Endothelial cell of umbilical vein (primary cell): ENCODE results near the gene HNRNPH1. TPM values are rescaled to one million over a fixed set of nuclear protein-coding genes. Genes with fewer than 3 reads are reported as not detected.

ENCODE experiments used
- BruUV-seq: library from RNA; stranded (reverse); fragments of 400-500 nt; replicated peaks from 2 replicates; lab custom pipeline; 2021; lab: Mats Ljungman, UMichigan
- CTCF ChIA-PET: fragments of 300-600, 350-600 bp; sonication (Branson Sonifier 250); formaldehyde crosslinking; loops from one replicate; lab custom pipeline; 2021; ENCODE audit warnings: antibody characterized with exemption, inconsistent platforms; lab: Charles Lee
- POLR2A ChIA-PET: fragments of 300-600, 350-600 bp; sonication (Branson Sonifier 250); formaldehyde crosslinking; loops from one replicate; lab custom pipeline; 2021; ENCODE audit warnings: antibody characterized with exemption, inconsistent platforms; lab: Charles Lee
- DNase-seq: peaks from one replicate; pipeline ENCODE4 v3.0.0-alpha.2; 2011; ENCODE audit warnings: low read depth, low spot score
- FAIRE-seq: peaks from 2 replicates; lab custom pipeline; 2011; peaks lifted over from hg19 to GRCh38; lab: Jason Lieb, UNC
- H2AFZ ChIP-seq: 2 replicates; pipeline ENCODE4 v1.6.0; 2012; ENCODE audit warnings: low read depth, low read length, control low read depth, inconsistent platforms
- H3K27ac ChIP-seq: 2 replicates; pipeline ENCODE4 v1.5.1; 2011; ENCODE audit warnings: low read depth, mild to moderate bottlenecking, control low read depth, low read length, moderate library complexity; ENCODE audit not compliant: insufficient read depth
- H3K27me3 ChIP-seq, 2 experiments: 2 replicates each; pipeline versions ENCODE4 v1.6.0 to v1.6.1; 2011; ENCODE audit warnings: low read length in 2 of 2, mixed read lengths in 1 of 2; ENCODE audit not compliant: control insufficient read depth in 2 of 2, insufficient read depth in 2 of 2
- H3K36me3 ChIP-seq, 2 experiments: 2 replicates in 1 of 2; 3 replicates in 1 of 2; pipeline ENCODE4 v1.5.1; 2011; ENCODE audit warnings: low read length in 2 of 2, mild to moderate bottlenecking in 1 of 2, moderate library complexity in 1 of 2; ENCODE audit not compliant: control insufficient read depth in 2 of 2, insufficient read depth in 2 of 2; ENCODE audit errors: extremely low read depth in 1 of 2
- H3K4me1 ChIP-seq: 3 replicates; pipeline ENCODE4 v1.5.1; 2011; ENCODE audit warnings: mild to moderate bottlenecking, low read length; ENCODE audit not compliant: control insufficient read depth, insufficient read depth; ENCODE audit errors: extremely low read depth
- H3K4me2 ChIP-seq: 2 replicates; pipeline ENCODE4 v1.6.1; 2011; ENCODE audit warnings: low read length, control low read depth, mixed read lengths; ENCODE audit not compliant: insufficient read depth
- H3K4me3 ChIP-seq, 3 experiments: fragments of 200-600 bp in 1 of 3; sonication (generic), shearing (Covaris generic) in 1 of 3; replicated peaks in 1 of 3; 2 replicates each; pipeline ENCODE4 v1.5.1; 2011 to 2016; ENCODE audit warnings: control low read depth in 3 of 3, low read length in 3 of 3, mild to moderate bottlenecking in 2 of 3, inconsistent platforms in 1 of 3, low read depth in 1 of 3, moderate library complexity in 1 of 3; ENCODE audit not compliant: insufficient read depth in 1 of 3
- H3K79me2 ChIP-seq: 2 replicates; pipeline ENCODE4 v1.6.0; 2012; ENCODE audit warnings: low read length, inconsistent platforms; ENCODE audit not compliant: control insufficient read depth, insufficient read depth
- H3K9ac ChIP-seq: replicated peaks from 2 replicates; pipeline ENCODE3; 2011; ENCODE audit warnings: low read length, control low read depth; ENCODE audit not compliant: insufficient read depth; ENCODE audit errors: extremely low read depth
- H3K9me1 ChIP-seq: replicated peaks from 3 replicates; pipeline ENCODE4 v1.6.0; 2011; ENCODE audit warnings: mild to moderate bottlenecking, low read length; ENCODE audit not compliant: control insufficient read depth, insufficient read depth; ENCODE audit errors: extremely low read depth
- H3K9me3 ChIP-seq: replicated peaks from 2 replicates; pipeline ENCODE4 v1.5.1; 2012; ENCODE audit warnings: low read length, inconsistent platforms; ENCODE audit not compliant: control insufficient read depth, insufficient read depth
- H4K20me1 ChIP-seq: replicated peaks from 2 replicates; pipeline ENCODE3; 2011; ENCODE audit warnings: mild to moderate bottlenecking, low read length; ENCODE audit not compliant: control insufficient read depth, insufficient read depth; ENCODE audit errors: extremely low read depth
- CTCF ChIP-seq, 2 donors: IDR thresholded peaks; 1 replicate in 1 of 2; 2 replicates in 1 of 2; pipeline ENCODE4 v1.5.1; 2011; ENCODE audit warnings: low read length in 2 of 2, mild to moderate bottlenecking in 2 of 2, moderate library complexity in 2 of 2, control low read depth in 1 of 2, inconsistent platforms in 1 of 2, low read depth in 1 of 2; ENCODE audit not compliant: insufficient read depth in 1 of 2; ENCODE audit errors: extremely low read depth in 1 of 2
- EZH2 ChIP-seq: IDR thresholded peaks from 2 replicates; pipeline ENCODE4 v1.6.1; 2012; ENCODE audit warnings: borderline replicate concordance, low read depth, mild to moderate bottlenecking, moderate library complexity, low read length, inconsistent platforms; ENCODE audit not compliant: severe bottlenecking
- FOS ChIP-seq: IDR thresholded peaks from 2 replicates; pipeline ENCODE4 v1.6.1; 2011; ENCODE audit warnings: mild to moderate bottlenecking, low read length, moderate library complexity, borderline replicate concordance; ENCODE audit not compliant: insufficient read depth
- GATA2 ChIP-seq: IDR thresholded peaks from 2 replicates; pipeline ENCODE4 v1.7.0; 2011; ENCODE audit warnings: low read depth, mild to moderate bottlenecking, moderate library complexity, mixed read lengths, low read length; ENCODE audit not compliant: insufficient read length, insufficient read depth
- JUN ChIP-seq: IDR thresholded peaks from 2 replicates; pipeline ENCODE4 v1.6.1; 2011; ENCODE audit warnings: borderline replicate concordance, low read depth; ENCODE audit not compliant: insufficient read length, insufficient read depth
- MAX ChIP-seq: IDR thresholded peaks from 2 replicates; pipeline ENCODE4 v1.6.1; 2011; ENCODE audit not compliant: insufficient read depth, insufficient read length
- MYC ChIP-seq: IDR thresholded peaks from one replicate; pipeline ENCODE4 v1.6.1; 2011; ENCODE audit warnings: mild to moderate bottlenecking, low read depth, low read length
- POLR2A ChIP-seq: IDR thresholded peaks from 2 replicates; pipeline ENCODE4 v1.6.1; 2012; ENCODE audit warnings: low read depth, mild to moderate bottlenecking, control low read depth, low read length
- POLR2AphosphoS5 ChIP-seq: IDR thresholded peaks from 2 replicates; pipeline ENCODE4 v1.6.1; 2012; ENCODE audit warnings: low read depth, mild to moderate bottlenecking, control low read depth, low read length, moderate library complexity; ENCODE audit not compliant: insufficient read depth
- dilution Hi-C: fragments of 300-500 bp; cut with MboI; formaldehyde crosslinking; loops from one replicate; pipeline ENCODE4 v1.15.0; 2019; ENCODE audit warnings: low sequenced_read_pairs; ENCODE audit not compliant: extremely low pct_ligation_motif_present
- intact Hi-C: fragments of 100-400 bp; cut with micrococcal nuclease; formaldehyde crosslinking; loops from one replicate; pipeline ENCODE4 v1.10.0; 2022
- polyA plus RNA-seq, 4 experiments: library from polyadenylated mRNA; depleted of rRNA in 3 of 4; stranded (reverse) in 3 of 4; unstranded in 1 of 4; fragments of >200 nt; gene quantifications; 2 replicates each; pipeline versions ENCODE4 v1.2.1 to v1.2.3, GENCODE V29; 2011 to 2012; ENCODE audit warnings: missing spikeins in 1 of 4
- total RNA-seq: library from RNA; stranded (reverse); gene quantifications from 2 replicates; pipeline ENCODE4 v1.2.3, GENCODE V29; 2021

Gene HNRNPH1
- total and polyA plus RNA-seq, 2 donors (not counting 3 experiments of a cell fraction or from before 2014, with no cell fraction given) = 348 to 993 TPM

- Histone ChIP-seq H2AFZ (no peak overlapping the region), H3K4me1 (peaks cover 11% of the 10 kb centered on the region), H3K27me3 (no peaks in the 10 kb centered on the region), H3K4me3 (no peak overlapping the region), H4K20me1 (peaks cover 19% of the 10 kb centered on the region), H3K9ac (no peak overlapping the region), H3K27ac (no peak overlapping the region), H3K9me1 (no peaks in the 10 kb centered on the region), H3K4me2 (no peak overlapping the region), H3K36me3 (peaks cover 42 to 62% of the 10 kb centered on the region in 2 experiments), H3K9me3 (no peaks in the 10 kb centered on the region), H3K79me2 (peaks cover 41% of the 10 kb centered on the region)
- intact Hi-C loops = no loop called here
- FAIRE-seq = no peak
- ChIA-PET CTCF (interaction anchor here (0.8 to 0.9 kb wide), 2 partner anchors 10 to 56 kb away, joined by 3 to 4 read pairs; partner anchors contain the start of gene HNRNPH1), POLR2A (interaction anchor here (0.7 to 3.8 kb wide), 4 partner anchors 9 to 18 kb away, joined by 4 to 30 read pairs (median 6); partner anchors contain the start of gene HNRNPH1)
- no TSS peak for BruUV-seq
- dilution Hi-C loops = no loop called here
- DNase-seq = no peak
- TF ChIP-seq EZH2 (no peak), POLR2AphosphoS5 (peak; percentile 38), MYC (no peak), POLR2A (peak; percentile 18)
These were observed 10.7 kb downstream of the HNRNPH1 start for GRCh38 chr5:179612577-179613459.

- dilution Hi-C loops (no loop called here), intact Hi-C loops (no loop called here)
- BruUV-seq = no TSS peak
- Histone ChIP-seq H3K9ac (no peak overlapping the region), H3K4me2 (no peak overlapping the region), H3K4me3 (no peak overlapping the region), H3K36me3 (peaks cover 40 to 59% of the 10 kb centered on the region in 2 experiments), H3K9me1 (no peaks in the 10 kb centered on the region), H3K27me3 (no peaks in the 10 kb centered on the region), H4K20me1 (peaks cover 8% of the 10 kb centered on the region), H3K27ac (no peak overlapping the region), H3K4me1 (peaks cover 1% of the 10 kb centered on the region), H3K79me2 (peaks cover 23% of the 10 kb centered on the region), H2AFZ (no peak overlapping the region), H3K9me3 (no peaks in the 10 kb centered on the region)
- POLR2A ChIA-PET = interaction anchor here (1.4 kb wide), 1 partner anchor 13 kb away, joined by 12 read pairs; the partner anchor contains the start of gene HNRNPH1
- CTCF ChIA-PET = no interaction called here
- TF ChIP-seq GATA2 (no peak), MYC (no peak), FOS (no peak), POLR2A (no peak), POLR2AphosphoS5 (no peak), EZH2 (no peak), MAX (no peak), JUN (no peak), CTCF (IDR thresholded peaks at IDR 0.05; ENCODE audit: extremely low read depth in 1 of 2, insufficient read depth in 1 of 2, low read depth in 1 of 2, low read length in 2 of 2) (no peak)
- FAIRE-seq (no peak), DNase-seq (no peak)
These were observed 12.6 kb downstream of the HNRNPH1 start for GRCh38 chr5:179610903-179611265.
